GM21737 (cell line): ENCODE measurements around the gene RAB3A.
A peak's percentile ranks its signal among the peaks of the same experiment; 100 is the strongest.
"Not testable (repeated sequence)": the region's sequence is repeated elsewhere in the genome, so short reads cannot be mapped to it uniquely, and the experiment has no call there.

ENCODE experiments used
- ATAC-seq: cut with Tn5 transposase; IDR thresholded peaks from one replicate; pipeline ENCODE4 v1.9.1; 2021; ENCODE audit warnings: mild to moderate bottlenecking, moderate library complexity; ENCODE audit not compliant: unreplicated experiment

Gene RAB3A

GRCh38 chr19:18224525-18225354 lies 20.9 kb upstream of the RAB3A start:
- peak; percentile 79 for ATAC-seq

- ATAC-seq = no peak
Measured at GRCh38 chr19:18223860-18224524, 20.1 kb upstream of the RAB3A start.

- no peak for ATAC-seq
Measured at GRCh38 chr19:18221815-18222725, 18.2 kb upstream of the RAB3A start.

GRCh38 chr19:18220632-18221275 lies 16.9 kb upstream of the RAB3A start:
- no peak for ATAC-seq

GRCh38 chr19:18219911-18220631 lies 16.2 kb upstream of the RAB3A start:
- no peak for ATAC-seq

- no peak for ATAC-seq
Measured at GRCh38 chr19:18218600-18218999, 14.8 kb upstream of the RAB3A start.

- no peak for ATAC-seq
Measured at GRCh38 chr19:18218159-18218558, 14.3 kb upstream of the RAB3A start.

- no peak for ATAC-seq
Measured at GRCh38 chr19:18216789-18217188, 12.9 kb upstream of the RAB3A start.

GRCh38 chr19:18214779-18215433 lies 11.1 kb upstream of the RAB3A start:
- no peak for ATAC-seq

- no peak for ATAC-seq
Measured at GRCh38 chr19:18211683-18212082, 7.8 kb upstream of the RAB3A start.

- ATAC-seq = not testable (repeated sequence)
Measured at GRCh38 chr19:18209912-18210311, 6.1 kb upstream of the RAB3A start.

GRCh38 chr19:18208098-18208951 lies 4.5 kb upstream of the RAB3A start:
- ATAC-seq = no peak

- no peak for ATAC-seq
Measured at GRCh38 chr19:18206018-18206417, 2.2 kb upstream of the RAB3A start.

- ATAC-seq = no peak
Measured at GRCh38 chr19:18205200-18205892, 1.5 kb upstream of the RAB3A start.

GRCh38 chr19:18204394-18205199 lies 755 bp upstream of the RAB3A start:
- peak; percentile 5 for ATAC-seq

GRCh38 chr19:18203408-18203862 lies 407 bp downstream of the RAB3A start:
- ATAC-seq = no peak

GRCh38 chr19:18202778-18203407 lies 949 bp downstream of the RAB3A start:
- ATAC-seq = no peak
